K562 (cell line): ENCODE data around the gene ERAL1. TPM values are rescaled to one million over a fixed set of nuclear protein-coding genes. Genes with fewer than 3 reads are reported as not detected.
A peak's percentile ranks its signal among the peaks of the same experiment; 100 is the strongest.

Experiments
- ATAC-seq: fragments of 200-7000 bp; cut with Tn5 transposase; 3 replicates; pipeline ENCODE4 v1.9.1; 2020; ENCODE audit warnings: moderate library complexity
- BruUV-seq: library from RNA; stranded (reverse); fragments of 400-500 nt; replicated peaks from 2 replicates; lab custom pipeline; 2021; lab: Mats Ljungman, UMichigan
- CTCF ChIA-PET: fragments of 300-600 bp; formaldehyde crosslinking; extraction: SDS; loops from one replicate; lab custom pipeline; 2021; ENCODE audit warnings: low intra/inter-chr PET ratio; lab: Yijun Ruan, JAX
- POLR2A ChIA-PET: fragments of 300-600, 350-650 bp; sonication (Branson Sonifier 250); formaldehyde crosslinking; extraction: SDS; loops from one replicate; lab custom pipeline; 2021; ENCODE audit warnings: antibody characterized with exemption, inconsistent platforms; lab: Yijun Ruan, JAX
- DNase-seq, 4 experiments: peaks; one replicate each; pipeline versions ENCODE4 v3.0.0 to v3.0.0-alpha.2; 2011 to 2018; ENCODE audit warnings: low spot score in 3 of 4, mixed read lengths in 3 of 4; ENCODE audit errors: extremely low read depth in 1 of 4
- FAIRE-seq: peaks from 2 replicates; lab custom pipeline; 2011; peaks lifted over from hg19 to GRCh38; lab: Jason Lieb, UNC
- H2AFZ ChIP-seq: 2 replicates; pipeline ENCODE4 v1.6.0; 2011; ENCODE audit warnings: low read depth, low read length, control low read depth, inconsistent platforms
- H3K27ac ChIP-seq: fragments of 200-600 bp; 3 replicates; pipeline ENCODE4 v1.8.0; 2011; ENCODE audit warnings: low read depth, mild to moderate bottlenecking, control low read depth, inconsistent platforms, low read length, moderate library complexity, mixed read lengths; ENCODE audit errors: extremely low read depth
- H3K27me3 ChIP-seq, 2 experiments: fragments of 300-600 bp in 1 of 2; 2 replicates in 1 of 2; 3 replicates in 1 of 2; pipeline versions ENCODE4 v1.6.0 to v1.8.0; 2011; ENCODE audit warnings: inconsistent platforms in 2 of 2, low read length in 2 of 2, mild to moderate bottlenecking in 1 of 2, mixed read lengths in 1 of 2, moderate library complexity in 1 of 2; ENCODE audit not compliant: control insufficient read depth in 2 of 2, insufficient read depth in 2 of 2
- H3K36me3 ChIP-seq: fragments of 300-600 bp; 3 replicates; pipeline ENCODE4 v1.8.0; 2011; ENCODE audit warnings: mild to moderate bottlenecking, low read length, inconsistent platforms; ENCODE audit not compliant: control insufficient read depth, insufficient read depth
- H3K4me1 ChIP-seq, 2 experiments: fragments of 200-600 bp in 1 of 2; replicated peaks in 1 of 2; 2 replicates in 1 of 2; 3 replicates in 1 of 2; pipeline versions ENCODE4 v1.5.1 to v1.8.0; 2011; ENCODE audit warnings: inconsistent platforms in 2 of 2, low read length in 2 of 2, mild to moderate bottlenecking in 1 of 2, mixed read lengths in 1 of 2, moderate library complexity in 1 of 2; ENCODE audit not compliant: control insufficient read depth in 2 of 2, insufficient read depth in 2 of 2
- H3K4me2 ChIP-seq: 2 replicates; pipeline ENCODE4 v1.6.1; 2011; ENCODE audit warnings: low read length, control low read depth, inconsistent platforms, mixed read lengths; ENCODE audit not compliant: insufficient read depth
- H3K4me3 ChIP-seq: fragments of 200-600 bp; sonication (generic), shearing (Covaris generic); 2 replicates; pipeline ENCODE4 v1.5.1; 2016; ENCODE audit warnings: control low read depth, inconsistent platforms
- H3K79me2 ChIP-seq: fragments of 200-600 bp; 3 replicates; pipeline ENCODE4 v1.8.0; 2011; ENCODE audit warnings: low read length, inconsistent platforms; ENCODE audit not compliant: control insufficient read depth, insufficient read depth
- H3K9ac ChIP-seq, 2 experiments: 2 replicates each; pipeline versions ENCODE4 v1.6.0 to v1.6.1; 2011; ENCODE audit warnings: low read depth in 2 of 2, low read length in 2 of 2, control low read depth in 1 of 2, inconsistent platforms in 1 of 2, mild to moderate bottlenecking in 1 of 2, mixed read lengths in 1 of 2; ENCODE audit not compliant: insufficient read depth in 1 of 2
- H3K9me1 ChIP-seq: one replicate; pipeline ENCODE4 v1.6.0; 2011; ENCODE audit warnings: inconsistent platforms, mild to moderate bottlenecking, low read length, moderate library complexity; ENCODE audit not compliant: control insufficient read depth, insufficient read depth
- H3K9me3 ChIP-seq: replicated peaks from 2 replicates; pipeline ENCODE4 v1.5.1; 2011; ENCODE audit warnings: low read depth, low read length, inconsistent platforms; ENCODE audit not compliant: control insufficient read depth, insufficient read depth
- H4K20me1 ChIP-seq: replicated peaks from 2 replicates; pipeline ENCODE4 v1.6.1; 2011; ENCODE audit warnings: low read length, inconsistent platforms, mixed read lengths; ENCODE audit not compliant: control insufficient read depth, insufficient read depth
- ARID2 ChIP-seq: fragments of 450-650 bp; IDR thresholded peaks from 2 replicates; pipeline ENCODE4 v1.6.1; 2017; ENCODE audit warnings: antibody characterized with exemption, mild to moderate bottlenecking
- RAD21 ChIP-seq, 2 experiments: fragments of 250-450 bp in 1 of 2; fragments of 450-650 bp in 1 of 2; sonication (Bioruptor Pico) in 1 of 2; formaldehyde crosslinking in 1 of 2; IDR thresholded peaks in 1 of 2; conservative IDR thresholded peaks in 1 of 2; 2 replicates each; pipeline versions ENCODE4 v1.4.0 to v1.8.0; 2020 to 2022; ENCODE audit warnings: mild to moderate bottlenecking in 2 of 2, moderate library complexity in 1 of 2
- SRF ChIP-seq, 2 experiments: fragments of 250-450, 450-650 bp in 1 of 2; sonication (Bioruptor Pico) in 1 of 2; sonication (generic) in 1 of 2; formaldehyde crosslinking; IDR thresholded peaks; 2 replicates each; pipeline versions ENCODE4 v1.5.0 to v1.5.1; 2020 to 2022; ENCODE audit warnings: mild to moderate bottlenecking in 1 of 2, missing genetic modification reagents in 1 of 2
- ZNF584 ChIP-seq: fragments of 200-800 bp; sonication (Bioruptor generic); IDR thresholded peaks from 2 replicates; pipeline ENCODE4 v1.6.1; 2016; ENCODE audit warnings: low read depth, mild to moderate bottlenecking, missing genetic modification characterization, missing compliant biosample characterization
- WGBS: fragments of 100-300 bp; shearing (Covaris generic); methylation state at CpG from one replicate; pipeline ENCODE4 v1.1.6; 2016; ENCODE audit warnings: low coverage, mixed read lengths; ENCODE audit not compliant: insufficient coverage; ENCODE audit errors: missing lambda C conversion rate; 5-methylcytosine and 5-hydroxymethylcytosine counted together
- in situ Hi-C: fragments of 300-500 bp; cut with MboI; formaldehyde crosslinking; loops from 4 replicates; pipeline ENCODE4 v1.15.0; 2018; ENCODE audit warnings: inconsistent platforms, mixed read lengths
- intact Hi-C: fragments of 100-400 bp; cut with micrococcal nuclease; formaldehyde crosslinking; loops from 2 replicates; pipeline ENCODE4 v1.14.2; 2022
- polyA plus RNA-seq, 8 experiments: library from polyadenylated mRNA; depleted of rRNA in 4 of 8; stranded (reverse) in 5 of 8; unstranded in 3 of 8; fragments of >200 nt; fragmentation: Nextera tagmentation in 2 of 8; fragmentation: Illumina TruSeq in 1 of 8; extraction: Ambion mirVana in 2 of 8; extraction: Trizol in 1 of 8; gene quantifications; 2 replicates each; pipeline versions ENCODE4 v1.2.1 to v1.2.3, GENCODE V29; 2011 to 2014; ENCODE audit warnings: inconsistent platforms in 1 of 8, missing spikeins in 1 of 8
- total RNA-seq, 7 experiments: library from RNA; depleted of rRNA in 6 of 7; stranded (reverse); fragments of >200 nt in 6 of 7; fragmentation: Illumina TruSeq in 2 of 7; extraction: Trizol in 2 of 7; gene quantifications; 2 replicates each; pipeline versions ENCODE4 v1.2.1 to v1.2.3, GENCODE V29; 2011 to 2021; ENCODE audit warnings: low replicate concordance in 1 of 7
- TF ChIP-seq, protein P1 (sequence below): fragments of 450-650 bp; formaldehyde crosslinking; IDR thresholded peaks from 2 replicates; pipeline ENCODE4 v1.4.0; 2020; ENCODE audit warnings: mild to moderate bottlenecking, moderate library complexity
- TF ChIP-seq, protein P2 (sequence below): fragments of 450-650 bp; conservative IDR thresholded peaks from 2 replicates; pipeline ENCODE4 v1.6.1; 2016; ENCODE audit warnings: missing genetic modification characterization, low read depth, mild to moderate bottlenecking, missing compliant biosample characterization, moderate library complexity
- TF ChIP-seq, protein P3 (sequence below): fragments of 200-800 bp; sonication (Bioruptor generic); IDR thresholded peaks from 2 replicates; pipeline ENCODE4 v1.6.1; 2017; ENCODE audit warnings: missing genetic modification characterization, missing compliant biosample characterization

Gene ERAL1
- total and polyA plus RNA-seq, 9 of the 15 experiments (the other 6 are each of a cell fraction or from before 2014, with no cell fraction given): 37.5 to 351 (median 106) TPM

DNA sequence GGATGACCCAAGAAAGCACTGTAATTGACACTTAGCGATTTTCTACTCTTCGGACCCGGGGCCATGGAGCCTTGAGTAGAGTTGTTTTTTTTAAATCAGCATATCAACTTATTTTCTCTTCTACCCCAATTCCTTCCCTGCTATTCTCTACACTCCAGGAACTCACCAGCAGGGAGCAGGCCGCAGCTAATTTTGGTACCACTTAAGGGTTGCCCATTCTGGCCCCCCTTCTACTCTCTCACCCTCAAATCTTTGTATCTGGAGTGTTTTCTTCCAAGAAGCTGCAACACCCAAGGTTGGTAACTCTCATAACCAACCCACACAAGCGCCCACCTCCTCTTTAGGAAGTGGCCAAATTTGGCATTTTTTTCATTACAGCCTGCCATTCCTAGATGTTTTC, 5.5 kb upstream of the ERAL1 start:
- BruUV-seq: no TSS peak
- DNase-seq: peak in 3 of 4 experiments; percentile 52 to 58 (median 55)
- TF ChIP-seq RAD21 (CRISPR knock-in tag; conservative IDR thresholded peaks at IDR 0.05 in 1 of 2, IDR thresholded peaks at IDR 0.05 in 1 of 2) (peak; percentile 40 to 77; a peak in 3 of 4 replicates), ARID2 (0 out of 2 replicates have a peak, but pooled peaks have one; percentile 45), SRF (CRISPR knock-in tag; IDR thresholded peaks at IDR 0.05) (0 out of 4 replicates have a peak, but pooled peaks of 1 of the 2 experiments have one; percentile 32), ZNF584 (CRISPR knock-in tag) (no peak)
- TF ChIP-seq, protein P1, sequence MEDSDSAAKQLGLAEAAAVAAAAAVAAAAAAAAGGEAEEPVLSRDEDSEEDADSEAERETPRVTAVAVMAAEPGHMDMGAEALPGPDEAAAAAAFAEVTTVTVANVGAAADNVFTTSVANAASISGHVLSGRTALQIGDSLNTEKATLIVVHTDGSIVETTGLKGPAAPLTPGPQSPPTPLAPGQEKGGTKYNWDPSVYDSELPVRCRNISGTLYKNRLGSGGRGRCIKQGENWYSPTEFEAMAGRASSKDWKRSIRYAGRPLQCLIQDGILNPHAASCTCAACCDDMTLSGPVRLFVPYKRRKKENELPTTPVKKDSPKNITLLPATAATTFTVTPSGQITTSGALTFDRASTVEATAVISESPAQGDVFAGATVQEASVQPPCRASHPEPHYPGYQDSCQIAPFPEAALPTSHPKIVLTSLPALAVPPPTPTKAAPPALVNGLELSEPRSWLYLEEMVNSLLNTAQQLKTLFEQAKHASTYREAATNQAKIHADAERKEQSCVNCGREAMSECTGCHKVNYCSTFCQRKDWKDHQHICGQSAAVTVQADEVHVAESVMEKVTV (CRISPR knock-in tag): peak; percentile 25; the same call in 1 of the 2 replicates
- TF ChIP-seq, protein P2, sequence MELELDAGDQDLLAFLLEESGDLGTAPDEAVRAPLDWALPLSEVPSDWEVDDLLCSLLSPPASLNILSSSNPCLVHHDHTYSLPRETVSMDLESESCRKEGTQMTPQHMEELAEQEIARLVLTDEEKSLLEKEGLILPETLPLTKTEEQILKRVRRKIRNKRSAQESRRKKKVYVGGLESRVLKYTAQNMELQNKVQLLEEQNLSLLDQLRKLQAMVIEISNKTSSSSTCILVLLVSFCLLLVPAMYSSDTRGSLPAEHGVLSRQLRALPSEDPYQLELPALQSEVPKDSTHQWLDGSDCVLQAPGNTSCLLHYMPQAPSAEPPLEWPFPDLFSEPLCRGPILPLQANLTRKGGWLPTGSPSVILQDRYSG: no peak
- TF ChIP-seq, protein P3, sequence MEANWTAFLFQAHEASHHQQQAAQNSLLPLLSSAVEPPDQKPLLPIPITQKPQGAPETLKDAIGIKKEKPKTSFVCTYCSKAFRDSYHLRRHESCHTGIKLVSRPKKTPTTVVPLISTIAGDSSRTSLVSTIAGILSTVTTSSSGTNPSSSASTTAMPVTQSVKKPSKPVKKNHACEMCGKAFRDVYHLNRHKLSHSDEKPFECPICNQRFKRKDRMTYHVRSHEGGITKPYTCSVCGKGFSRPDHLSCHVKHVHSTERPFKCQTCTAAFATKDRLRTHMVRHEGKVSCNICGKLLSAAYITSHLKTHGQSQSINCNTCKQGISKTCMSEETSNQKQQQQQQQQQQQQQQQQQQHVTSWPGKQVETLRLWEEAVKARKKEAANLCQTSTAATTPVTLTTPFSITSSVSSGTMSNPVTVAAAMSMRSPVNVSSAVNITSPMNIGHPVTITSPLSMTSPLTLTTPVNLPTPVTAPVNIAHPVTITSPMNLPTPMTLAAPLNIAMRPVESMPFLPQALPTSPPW (CRISPR knock-in tag): peak; percentile 91

More for the DNA sequence above, 5.5 kb upstream of the ERAL1 start:
- peak; percentile 87 for ATAC-seq
- peaks cover 4% of the 10 kb centered on the region for H3K9me3 ChIP-seq
- no peak overlapping the region for H2AFZ ChIP-seq
- no peak overlapping the region for H3K4me3 ChIP-seq
- POLR2A ChIA-PET: interaction anchor here (0.6 to 1.2 kb wide), 5 partner anchors 10 to 101 kb away, joined by 3 to 4 read pairs (median 3); no protein-coding TSS in a partner anchor
- in situ Hi-C loops (no loop called here), intact Hi-C loops (loop anchor here (1.0 to 10.0 kb wide), 5 partner anchors 30 to 204 kb away; partner anchors contain the start of genes BLTP2, DHRS13 and PHF12)
- H3K9me1 ChIP-seq: no peaks in the 10 kb centered on the region
- no peak overlapping the region for H3K27ac ChIP-seq
- peaks cover 2% of the 10 kb centered on the region; the same call in 2 of the 3 replicates for H3K79me2 ChIP-seq
- H3K4me1 ChIP-seq: peaks cover 3 to 14% of the 10 kb centered on the region in 2 experiments; a peak in 2 of 5 replicates
- CTCF ChIA-PET: interaction anchor here (0.6 to 1.5 kb wide), 2 partner anchors 48 to 67 kb away, joined by 3 to 6 read pairs; partner anchors contain the start of gene FLOT2
- H3K27me3 ChIP-seq: no peaks in the 10 kb centered on the region
- no peaks in the 10 kb centered on the region for H3K36me3 ChIP-seq
- 72% methylated on average over 5 of the region's 5 CpGs for WGBS
- FAIRE-seq: peak; percentile 46
- no peak overlapping the region for H3K4me2 ChIP-seq
- H3K9ac ChIP-seq: no peak overlapping the region
- H4K20me1 ChIP-seq: no peaks in the 10 kb centered on the region
